ENCODE measurements around the gene TNFRSF9. TPM values are rescaled to one million over a fixed set of nuclear protein-coding genes. Genes with fewer than 3 reads are reported as not detected.
"Not testable (repeated sequence)": the region's sequence is repeated elsewhere in the genome, so short reads cannot be mapped to it uniquely, and the experiment has no call there.

TNFRSF9 gene
- polyA plus RNA-seq, 4 donors, result 0.10 to 0.17 (median 0.15) TPM

- DNase-seq (ENCODE audit: low read depth in 4 of 4, low spot score in 2 of 4), result peak; percentile 91 to 99 (median 98)
These were observed 20.8 kb upstream of the TNFRSF9 start, which contains the start of gene PARK7 for GRCh38 chr1:7961216-7962013. PARK7 (plus strand) TSS chr1:7961711; CDS start chr1:7962786, 1,075 bp downstream.

DNA sequence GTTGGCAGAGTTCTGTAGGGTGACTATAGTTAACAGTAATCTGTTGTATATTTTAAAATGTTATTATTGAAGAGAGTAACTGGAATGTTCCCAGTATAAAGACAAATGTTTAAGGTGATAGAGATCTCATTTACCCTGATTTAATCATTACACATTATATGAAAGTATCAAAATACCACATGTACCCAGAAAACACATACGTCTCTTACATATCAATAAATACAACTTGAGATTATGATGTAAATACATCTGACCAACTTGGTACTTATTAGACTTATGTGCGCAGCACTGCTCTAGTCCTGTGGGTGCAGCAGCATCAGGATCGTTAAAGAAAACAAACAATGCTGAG lies 20.2 kb upstream of the TNFRSF9 start:
- DNase-seq (ENCODE audit: low read depth in 4 of 4, low spot score in 2 of 4), result no peak

DNA sequence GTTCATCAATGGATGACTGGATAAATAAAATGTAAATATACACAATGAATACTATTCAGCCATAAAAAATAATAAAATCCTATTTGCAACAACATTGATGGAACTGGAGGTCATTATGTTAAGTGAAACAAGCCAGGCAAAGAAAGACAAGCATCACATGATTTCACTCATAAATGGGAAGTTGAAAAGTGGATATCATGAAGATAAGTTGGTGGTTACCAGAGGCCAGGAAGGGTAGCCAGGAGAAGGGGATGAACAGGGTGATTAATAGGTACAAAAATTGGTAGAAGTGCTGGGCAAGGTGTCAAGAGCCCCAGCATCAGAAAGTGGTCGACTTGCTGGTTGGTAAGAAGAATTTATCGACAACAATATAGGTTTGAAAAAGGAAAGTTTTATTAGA lies 19.5 kb upstream of the TNFRSF9 start:
- no peak for DNase-seq (ENCODE audit: low read depth in 4 of 4, low spot score in 2 of 4)

DNA sequence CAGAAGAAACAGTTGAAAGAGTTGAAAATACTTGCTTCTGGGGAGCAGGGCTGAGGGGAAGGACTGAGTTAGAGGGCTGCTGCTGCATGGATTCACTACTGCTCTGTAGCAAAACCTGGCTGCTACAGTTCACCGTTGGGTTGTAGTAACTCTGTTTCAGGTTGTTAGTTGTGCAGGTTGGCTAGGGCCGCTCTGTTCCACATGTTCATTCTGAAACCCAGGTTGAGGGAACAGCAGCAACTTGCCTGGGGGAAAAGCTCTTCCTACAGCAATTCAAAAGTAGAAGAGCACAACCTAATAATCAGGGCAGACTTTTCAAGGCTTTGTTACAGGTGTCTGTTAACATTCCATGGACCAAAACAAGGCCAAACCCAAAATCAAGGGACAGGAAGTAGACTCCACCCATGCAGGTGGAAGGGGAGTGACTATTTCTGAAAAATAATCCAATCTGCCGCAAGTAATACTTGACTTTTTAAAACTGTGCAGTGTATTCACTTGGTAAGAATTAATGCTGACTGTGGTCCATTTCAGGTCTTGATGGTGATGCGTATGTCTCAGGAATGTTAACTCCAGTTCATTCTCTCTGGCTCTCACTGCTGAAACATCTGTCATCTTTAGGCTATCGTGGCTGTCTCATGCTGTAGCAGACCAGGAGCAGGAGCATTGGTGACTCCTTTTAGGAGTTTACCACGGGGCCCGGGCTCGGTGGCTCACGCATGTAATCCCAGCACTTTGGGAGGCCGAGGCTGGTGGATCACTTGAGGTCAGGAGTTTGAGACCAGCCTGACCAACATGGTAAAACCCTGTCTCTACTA lies 15.8 kb upstream of the TNFRSF9 start:
- DNase-seq (ENCODE audit: low read depth in 4 of 4, low spot score in 2 of 4), result no peak

DNA sequence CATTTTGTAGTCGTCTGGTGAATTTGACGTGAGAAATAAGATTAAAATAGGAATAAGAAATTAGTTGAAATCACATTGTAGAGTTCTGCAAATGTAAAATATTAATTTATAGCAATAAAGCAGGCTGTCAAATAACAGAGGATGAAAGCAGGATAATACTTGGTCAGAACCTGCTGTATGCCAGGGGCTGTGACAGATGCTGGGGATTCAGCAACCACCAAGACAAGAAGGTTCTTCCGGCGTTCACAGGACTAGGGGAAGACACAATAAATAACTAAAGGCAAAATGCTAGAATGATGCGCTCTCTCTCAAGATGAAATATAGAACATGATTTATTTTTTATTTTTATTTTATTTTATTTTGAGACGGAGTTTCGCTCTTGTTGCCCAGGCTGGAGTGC lies 14.0 kb upstream of the TNFRSF9 start:
- no peak for DNase-seq (ENCODE audit: low read depth in 4 of 4, low spot score in 2 of 4)

- DNase-seq (ENCODE audit: low read depth in 4 of 4, low spot score in 2 of 4), result peak; percentile 70 to 83 (median 77)
These were observed 13.4 kb upstream of the TNFRSF9 start for GRCh38 chr1:7953850-7954609.

DNA sequence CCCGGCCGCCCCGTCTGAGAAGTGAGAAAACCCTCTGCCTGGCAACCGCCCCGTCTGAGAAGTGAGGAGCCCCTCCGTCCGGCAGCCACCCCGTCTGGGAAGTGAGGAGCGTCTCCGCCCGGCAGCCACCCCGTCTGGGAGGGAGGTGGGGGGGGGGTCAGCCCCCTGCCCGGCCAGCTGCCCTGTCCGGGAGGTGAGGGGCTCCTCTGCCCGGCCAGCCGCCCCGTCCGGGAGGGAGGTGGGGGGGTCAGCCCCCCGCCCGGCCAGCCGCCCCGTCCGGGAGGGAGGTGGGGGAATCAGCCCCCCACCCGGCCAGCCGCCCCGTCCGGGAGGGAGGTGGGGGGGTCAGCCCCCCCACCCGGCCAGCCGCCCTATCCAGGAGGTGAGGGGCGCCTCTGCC lies 12.2 kb upstream of the TNFRSF9 start:
- not testable (repeated sequence) for DNase-seq (ENCODE audit: low read depth in 4 of 4, low spot score in 2 of 4)

DNA sequence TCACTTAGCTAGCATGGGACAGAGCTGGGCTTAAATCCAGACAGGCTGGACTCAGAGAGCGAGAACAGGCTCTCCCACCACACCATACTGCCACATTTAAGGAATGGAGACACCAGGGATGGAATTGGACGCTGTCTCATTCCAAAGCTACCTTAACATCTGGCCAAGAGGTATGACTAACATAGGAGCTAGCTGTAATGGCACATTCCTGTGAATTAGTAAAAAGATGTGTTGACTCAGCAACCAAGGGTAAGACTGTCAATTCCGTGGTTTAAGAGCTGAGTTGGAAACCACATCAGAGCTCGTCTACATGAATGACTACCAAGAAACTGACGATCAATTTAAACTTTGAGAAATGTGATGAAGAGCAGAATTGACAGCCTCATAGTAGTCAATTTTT lies 8.3 kb upstream of the TNFRSF9 start:
- no peak for DNase-seq (ENCODE audit: low read depth in 4 of 4, low spot score in 2 of 4)

DNA sequence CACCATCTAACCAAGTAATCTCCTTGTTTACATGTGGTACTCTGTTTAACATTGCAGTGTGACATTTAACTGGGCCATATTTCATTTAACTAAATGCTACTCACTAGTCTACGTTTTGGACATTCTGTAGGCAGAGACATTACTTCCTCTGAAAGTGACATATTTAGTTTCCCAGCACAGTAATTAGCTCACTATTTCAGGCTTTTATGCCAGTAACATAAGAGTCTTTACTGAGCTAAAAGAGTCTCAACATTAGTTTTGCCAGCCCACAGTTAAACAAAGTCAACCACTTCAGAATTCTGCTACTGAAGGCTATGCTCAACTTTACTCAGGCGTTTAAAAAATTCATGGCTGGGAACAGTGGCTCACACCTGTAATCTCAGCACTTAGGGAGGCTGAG lies 2.6 kb upstream of the TNFRSF9 start:
- no peak for DNase-seq (ENCODE audit: low read depth in 4 of 4, low spot score in 2 of 4)

DNA sequence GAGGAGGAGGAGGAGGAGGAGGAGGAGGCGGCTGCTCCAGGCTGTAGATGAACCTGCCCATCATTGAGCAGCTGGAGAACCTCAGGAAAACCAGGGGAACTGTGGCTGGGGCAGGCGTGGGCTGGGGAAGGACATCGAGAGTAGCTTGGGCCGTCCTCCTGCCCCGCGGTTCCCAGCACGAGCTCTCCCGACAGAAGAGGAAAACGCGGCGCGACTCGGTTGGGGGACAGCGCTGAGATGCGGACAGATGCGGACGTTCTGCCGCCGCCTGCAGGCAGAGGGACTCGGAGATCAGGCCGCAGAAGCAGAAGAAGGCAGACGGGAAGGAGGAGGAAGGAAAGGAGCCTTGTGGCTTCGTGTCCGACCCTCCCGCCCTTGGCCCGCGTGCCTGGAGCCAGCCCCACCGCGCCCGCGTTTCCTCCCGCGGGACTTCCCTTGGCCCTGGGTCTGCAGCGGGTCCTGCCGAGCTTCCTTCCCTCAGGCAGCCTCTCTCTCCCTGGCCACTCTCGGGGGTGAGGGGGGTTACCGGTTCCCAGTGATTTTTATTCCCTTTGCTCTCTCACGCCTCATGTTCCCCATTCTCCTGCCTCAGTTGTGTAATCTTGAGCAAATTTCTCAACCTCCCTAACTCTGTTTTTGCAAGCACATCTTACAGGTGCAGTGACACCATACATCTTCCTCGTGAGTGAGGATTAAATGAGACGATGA lies 1.7 kb upstream of the TNFRSF9 start:
- DNase-seq (ENCODE audit: low read depth in 4 of 4, low spot score in 2 of 4), result peak in 3 of 4 donors; percentile 13 to 40 (median 37)

- no peak for DNase-seq (ENCODE audit: low read depth in 4 of 4, low spot score in 2 of 4)
These were observed 776 bp upstream of the TNFRSF9 start for GRCh38 chr1:7941437-7941793.

GRCh38 chr1:7940034-7940433 lies 605 bp downstream of the TNFRSF9 start:
- no peak for DNase-seq (ENCODE audit: low read depth in 4 of 4, low spot score in 2 of 4)

- no peak for DNase-seq (ENCODE audit: low read depth in 4 of 4, low spot score in 2 of 4)
These were observed 2.6 kb downstream of the TNFRSF9 start for GRCh38 chr1:7938070-7938469.

- DNase-seq (ENCODE audit: low read depth in 4 of 4, low spot score in 2 of 4), result no peak
These were observed 8.0 kb downstream of the TNFRSF9 start for GRCh38 chr1:7932524-7933138.

- no peak for DNase-seq (ENCODE audit: low read depth in 4 of 4, low spot score in 2 of 4)
These were observed 9.2 kb downstream of the TNFRSF9 start for GRCh38 chr1:7931446-7931812.

GRCh38 chr1:7930645-7931445 lies 9.8 kb downstream of the TNFRSF9 start:
- no peak for DNase-seq (ENCODE audit: low read depth in 4 of 4, low spot score in 2 of 4)

- DNase-seq (ENCODE audit: low read depth in 4 of 4, low spot score in 2 of 4), result no peak
These were observed 11.0 kb downstream of the TNFRSF9 start for GRCh38 chr1:7929637-7930036.

DNA sequence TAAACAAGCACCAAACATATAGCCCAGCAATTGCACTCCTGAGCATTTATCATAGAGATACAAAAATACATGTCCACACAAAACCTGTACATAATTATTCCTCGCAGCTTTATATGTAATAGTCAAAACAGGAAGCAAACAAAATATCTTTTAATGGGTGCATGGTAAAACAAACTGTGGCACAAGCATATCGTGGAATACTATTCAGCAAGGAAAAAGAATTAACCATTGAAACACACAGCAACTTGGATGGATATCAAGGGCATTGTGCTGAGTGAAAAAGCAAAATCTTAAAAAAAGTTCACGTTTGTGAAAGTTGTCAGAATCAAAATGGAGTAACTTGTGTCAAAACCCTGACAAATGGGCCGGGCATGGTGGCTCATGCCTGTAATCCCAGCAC lies 12.4 kb downstream of the TNFRSF9 start:
- no peak for DNase-seq (ENCODE audit: low read depth in 4 of 4, low spot score in 2 of 4)

DNA sequence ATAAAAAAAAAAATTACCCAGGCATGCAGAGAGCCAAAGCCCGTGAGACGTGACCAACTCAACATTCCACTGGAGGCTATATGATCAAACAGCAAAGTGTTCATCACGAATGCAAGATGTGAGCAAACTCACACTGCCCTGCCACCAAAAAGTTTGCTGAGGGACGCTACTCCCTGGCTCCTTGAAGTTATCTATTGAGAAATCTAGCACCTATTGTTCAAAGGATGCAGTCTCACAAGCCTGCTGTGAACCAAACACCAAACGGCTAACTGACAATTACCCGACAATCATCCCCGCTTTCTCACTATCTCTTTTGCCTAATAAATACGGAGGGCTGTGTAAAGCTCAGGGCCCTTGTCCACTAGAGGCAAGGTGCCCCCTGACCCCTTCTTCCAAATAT lies 13.6 kb downstream of the TNFRSF9 start:
- DNase-seq (ENCODE audit: low read depth in 4 of 4, low spot score in 2 of 4), result not testable (repeated sequence)

All from left renal cortex interstitium (tissue), 4 donors.